GM12891 (cell line): ENCODE results near the gene PPP1R14C.

ENCODE experiments used
- POLR2A ChIP-seq: IDR thresholded peaks from 2 replicates; pipeline ENCODE4 v1.6.1; 2011; ENCODE audit warnings: low read depth, low read length, control low read depth
- POLR2AphosphoS5 ChIP-seq: IDR thresholded peaks from 2 replicates; pipeline ENCODE4 v1.6.1; 2011; ENCODE audit warnings: low read depth, low read length, control low read depth
- POU2F2 ChIP-seq: IDR thresholded peaks from 2 replicates; pipeline ENCODE4 v1.6.1; 2011; ENCODE audit warnings: low read depth, mild to moderate bottlenecking, control low read depth, low read length, moderate library complexity
- SPI1 ChIP-seq: IDR thresholded peaks from 2 replicates; pipeline ENCODE4 v1.6.1; 2011; ENCODE audit warnings: low read depth, low read length, control low read depth
- TAF1 ChIP-seq: IDR thresholded peaks from 2 replicates; pipeline ENCODE4 v1.6.1; 2011; ENCODE audit warnings: low read depth, low read length, control low read depth

- TF ChIP-seq POLR2AphosphoS5 (no peak), POLR2A (no peak), TAF1 (no peak), POU2F2 (no peak), SPI1 (no peak)
These were observed 1.5 kb downstream of the PPP1R14C start for GRCh38 chr6:150144294-150144868.
